A549 (cell line): ENCODE measurements around the gene HERC2.

Source experiments
- MAFK ChIP-seq: fragments of 450-650 bp; IDR thresholded peaks from 2 replicates; pipeline ENCODE4 v1.6.1; 2014; ENCODE audit not compliant: partially characterized antibody
- POLR2A ChIP-seq: IDR thresholded peaks from 2 replicates; pipeline ENCODE4 v1.6.1; 2012; ENCODE audit warnings: mild to moderate bottlenecking, low read length

DNA sequence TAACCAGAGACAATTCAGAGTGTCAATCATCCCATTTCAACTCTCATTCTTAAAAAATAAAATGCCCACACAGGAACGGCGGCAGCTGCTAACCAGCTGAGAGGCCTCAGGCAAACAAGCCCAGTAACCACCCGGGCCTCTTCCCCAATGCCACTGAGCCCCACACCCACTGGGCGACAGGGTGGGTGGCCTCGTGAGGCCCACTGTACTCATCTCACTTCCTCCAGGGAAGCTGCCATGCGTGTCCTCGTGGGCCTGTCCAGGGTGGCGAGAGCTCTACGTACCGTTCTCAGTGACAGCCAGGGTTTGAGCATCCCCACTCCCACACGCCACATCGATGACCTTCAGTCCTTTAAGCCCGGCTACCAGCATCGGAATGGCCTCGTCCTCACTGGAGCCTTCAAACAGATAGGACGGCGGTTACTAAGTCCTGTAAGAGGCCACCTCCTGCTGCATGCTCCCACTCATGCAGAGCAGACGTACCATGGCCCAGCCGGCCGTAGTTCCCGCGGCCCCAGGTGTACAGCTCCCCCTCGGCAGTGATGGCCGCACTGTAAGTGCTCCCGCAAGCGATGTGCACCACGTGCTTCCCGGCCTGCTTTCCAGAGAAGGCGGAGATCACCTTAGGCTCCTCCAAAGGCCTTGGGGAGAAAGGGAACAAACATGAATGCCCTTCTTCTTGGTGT, 56.5 kb downstream of the HERC2 start:
- no peak for TF ChIP-seq MAFK
- no peak for TF ChIP-seq POLR2A
